T follicular helper cell (primary cell): ENCODE measurements around the gene PAPPA2.
"Not testable (repeated sequence)": the region's sequence is repeated elsewhere in the genome, so short reads cannot be mapped to it uniquely, and the experiment has no call there.

Experiments
- DNase-seq: peaks from one replicate; pipeline ENCODE4 v3.0.0-alpha.2; 2020; ENCODE audit warnings: low read depth

The PAPPA2 gene

DNA sequence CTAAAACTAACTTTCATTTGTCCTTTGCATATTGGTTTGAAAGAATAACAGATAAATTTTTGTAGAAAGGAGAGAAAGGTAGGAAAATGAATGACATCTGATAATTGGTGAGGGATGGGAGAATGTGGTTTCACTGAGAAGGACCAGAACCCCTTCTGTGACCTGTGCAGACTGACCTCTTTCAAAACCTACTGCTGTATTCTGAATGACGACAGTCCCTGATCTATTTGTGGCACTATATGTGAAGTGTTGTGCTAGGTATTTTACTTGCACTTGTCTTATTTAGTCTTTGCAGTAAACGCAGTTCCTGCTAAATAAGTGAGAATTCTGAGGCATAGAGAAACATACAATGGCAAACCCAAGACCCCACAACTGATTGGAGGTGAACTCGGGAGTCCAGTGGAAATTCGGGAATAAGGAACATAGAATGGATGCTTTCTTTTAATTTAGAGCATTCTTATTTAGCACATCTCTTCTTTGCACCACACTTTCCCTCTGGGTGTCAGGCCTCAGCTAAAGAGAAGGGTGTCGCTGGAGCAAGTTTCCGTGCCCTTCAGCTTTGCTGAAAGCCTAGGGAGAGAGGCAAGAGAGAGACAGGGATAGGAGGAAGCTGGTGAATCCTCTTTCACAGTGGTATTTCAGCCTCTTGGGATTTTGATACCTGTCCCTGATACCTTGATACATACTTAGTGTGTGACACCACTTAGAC is 230.2 kb downstream of the PAPPA2 start:
- DNase-seq, result no peak

DNA sequence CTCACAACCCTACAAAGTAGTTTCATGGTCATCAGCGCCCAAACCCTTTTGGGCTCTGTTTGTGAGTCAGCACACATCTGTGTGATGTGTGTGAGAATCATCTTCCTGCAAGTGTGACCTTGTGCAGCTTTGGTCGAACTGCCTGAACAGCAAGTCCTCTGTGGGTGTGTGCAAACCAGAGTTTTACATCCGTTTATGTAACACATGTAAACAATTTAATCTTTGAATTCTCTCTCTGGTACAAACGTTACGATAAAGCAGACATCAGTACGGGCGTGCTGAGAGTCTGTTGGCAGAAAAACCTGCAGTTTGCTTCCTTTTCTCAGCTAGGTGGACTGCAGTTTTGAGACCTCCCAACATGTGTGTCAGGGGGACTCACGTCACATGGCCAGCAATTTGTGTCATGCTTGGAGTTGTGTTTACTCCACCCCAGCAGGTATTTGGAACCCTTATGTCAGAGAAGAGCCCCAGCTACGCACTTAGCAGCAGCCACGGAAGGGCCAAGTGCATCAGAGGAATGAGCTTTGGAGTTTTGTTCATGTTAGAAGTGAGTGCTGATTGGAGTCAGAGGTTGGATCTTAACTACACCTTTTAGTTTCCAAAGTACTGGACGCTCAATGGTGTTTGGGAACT is 230.8 kb downstream of the PAPPA2 start:
- no peak for DNase-seq

- no peak for DNase-seq
These were observed 231.7 kb downstream of the PAPPA2 start for GRCh38 chr1:176694713-176695112.

DNA sequence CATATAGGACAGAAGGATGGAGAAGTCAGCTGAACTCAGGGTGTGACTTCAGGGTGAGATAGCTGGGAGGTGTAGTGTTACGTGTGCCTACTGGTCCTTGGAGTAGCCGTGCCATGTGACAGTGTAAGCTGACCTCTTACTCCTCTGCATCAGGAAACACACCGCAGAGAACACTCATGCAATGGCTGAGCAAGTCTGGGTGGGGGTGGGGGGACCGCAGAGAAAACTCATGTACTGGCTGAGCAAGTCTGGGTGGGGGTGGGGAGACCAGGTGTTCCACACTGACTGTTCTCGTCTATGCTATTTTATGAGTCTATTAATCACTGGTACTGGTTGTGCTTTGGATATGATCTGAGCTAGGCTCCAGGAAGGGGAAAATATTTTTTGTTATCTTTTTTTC is 233.1 kb downstream of the PAPPA2 start:
- no peak for DNase-seq

DNA sequence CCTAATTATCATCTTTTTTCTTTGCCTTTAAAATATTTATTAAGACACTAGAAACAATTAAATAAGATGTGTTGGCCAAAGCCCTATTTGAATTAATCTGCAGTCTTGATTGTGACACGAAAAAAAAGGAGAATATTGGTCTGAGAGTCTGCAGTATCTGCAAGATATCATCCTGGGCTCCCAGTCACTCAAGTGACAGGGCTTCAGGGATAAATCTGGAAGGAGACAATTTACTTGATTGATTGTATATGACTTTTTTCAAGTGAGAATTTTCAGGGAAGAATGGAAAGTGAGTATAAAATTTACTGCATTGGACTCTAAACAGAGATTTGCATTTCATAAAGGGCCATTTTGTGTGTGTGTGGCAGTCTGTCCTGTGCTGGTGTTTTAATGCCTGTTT is 233.7 kb downstream of the PAPPA2 start:
- no peak for DNase-seq

DNA sequence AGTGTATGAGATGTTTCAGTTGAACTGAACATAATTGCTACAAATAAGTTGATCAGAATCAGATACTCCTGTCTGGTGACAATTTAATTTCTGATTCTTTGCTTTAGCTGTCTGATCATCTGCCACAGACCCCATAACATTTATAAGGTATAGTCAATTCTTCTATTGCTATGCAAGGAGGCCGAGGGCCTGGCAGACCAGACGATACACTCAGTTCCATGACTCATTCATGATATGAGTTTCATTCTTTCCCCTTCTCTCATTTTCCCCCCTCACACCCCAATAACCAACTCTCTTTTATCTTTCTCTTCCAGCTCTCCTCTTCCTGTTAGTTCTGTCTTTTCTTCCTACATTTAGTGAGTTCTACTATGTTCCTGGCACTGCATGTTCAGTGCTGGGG is 236.8 kb downstream of the PAPPA2 start:
- DNase-seq, result no peak

GRCh38 chr1:176701151-176701866 is 238.3 kb downstream of the PAPPA2 start:
- no peak for DNase-seq

DNA sequence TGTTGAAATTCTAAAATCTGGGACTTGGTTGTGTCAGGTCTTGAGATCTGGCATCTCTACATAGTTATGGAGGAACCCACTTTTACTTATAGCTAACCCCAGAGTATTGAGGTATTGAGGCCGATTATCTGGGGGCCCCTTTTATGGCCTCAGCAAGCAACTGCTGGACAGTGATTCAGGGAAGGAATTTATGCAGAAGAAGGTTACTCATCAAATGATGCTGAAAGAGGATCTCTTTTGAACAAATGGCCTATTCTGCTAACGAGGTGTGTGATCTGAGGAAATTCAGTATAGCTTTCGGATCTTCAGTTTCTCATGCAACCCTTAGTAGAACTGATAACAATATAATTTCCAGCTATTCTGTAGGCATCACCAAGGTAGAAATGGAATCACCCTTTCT is 239.9 kb downstream of the PAPPA2 start:
- DNase-seq, result no peak

GRCh38 chr1:176705585-176705984 is 242.6 kb downstream of the PAPPA2 start:
- no peak for DNase-seq

- DNase-seq, result no peak
These were observed 254.2 kb downstream of the PAPPA2 start for GRCh38 chr1:176717066-176717750.

GRCh38 chr1:176719447-176719846 is 256.5 kb downstream of the PAPPA2 start:
- DNase-seq, result no peak

- DNase-seq, result no peak
These were observed 257.9 kb downstream of the PAPPA2 start for GRCh38 chr1:176720838-176721237.

GRCh38 chr1:176733661-176734060 is 270.7 kb downstream of the PAPPA2 start:
- no peak for DNase-seq

DNA sequence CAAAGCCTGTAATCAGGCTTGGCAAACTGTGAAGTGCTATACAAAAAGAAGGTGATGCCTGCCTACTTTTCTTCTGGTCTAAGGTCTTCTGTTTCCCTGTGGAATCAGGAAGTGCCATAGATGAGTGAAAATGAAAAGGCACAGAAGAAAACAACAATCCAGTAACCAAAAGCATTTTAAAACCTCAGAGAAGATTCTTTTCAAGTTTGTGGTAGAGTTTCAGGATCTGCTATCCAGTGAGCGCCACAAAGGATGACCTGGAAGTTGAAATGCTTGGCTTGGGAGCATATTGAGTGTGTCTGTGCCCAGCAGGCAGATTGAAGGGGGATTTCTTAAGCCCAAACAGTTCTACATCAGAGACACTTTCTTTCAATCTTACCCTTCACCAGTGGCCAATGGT is 272.2 kb downstream of the PAPPA2 start:
- DNase-seq, result no peak

GRCh38 chr1:176736015-176736414 is 273.0 kb downstream of the PAPPA2 start:
- no peak for DNase-seq

DNA sequence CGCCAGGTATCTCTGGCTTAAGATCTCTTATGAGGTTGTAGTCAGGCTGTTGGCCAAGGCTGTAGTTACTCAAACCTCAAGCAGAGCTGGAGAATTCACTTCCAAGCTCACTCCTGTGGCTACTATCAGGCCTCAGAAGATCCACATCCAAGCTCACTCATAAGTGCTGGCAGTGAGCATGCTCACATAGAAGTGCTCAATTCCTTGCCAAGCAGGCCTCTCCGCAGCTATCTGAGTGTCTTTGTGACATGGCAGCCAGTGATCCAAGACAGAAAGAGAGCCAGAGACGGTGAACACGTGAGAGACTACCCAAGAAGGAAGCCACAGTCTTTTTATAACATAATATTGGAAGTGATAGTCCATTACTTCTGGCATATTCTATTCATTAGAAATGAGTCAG is 278.2 kb downstream of the PAPPA2 start:
- DNase-seq, result no peak

DNA sequence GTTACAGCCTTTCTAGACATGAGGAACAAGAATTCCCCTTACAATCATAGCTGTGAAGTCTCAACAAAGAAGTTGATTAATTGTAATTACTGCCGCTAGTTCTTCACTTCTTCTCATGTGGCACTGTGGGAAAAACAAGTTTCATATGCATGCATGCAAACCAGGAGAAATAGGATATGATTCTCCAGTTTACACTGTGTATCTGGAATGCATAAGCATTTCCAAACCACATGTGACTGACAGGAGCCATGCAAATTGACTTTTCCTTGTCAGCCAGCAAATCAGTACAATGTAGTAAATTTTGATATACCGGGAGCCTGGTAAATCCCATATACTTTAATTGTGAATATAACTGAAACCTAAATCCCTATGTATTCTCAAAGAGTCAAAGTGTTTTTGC is 279.3 kb downstream of the PAPPA2 start:
- no peak for DNase-seq

- DNase-seq, result no peak
These were observed 281.2 kb downstream of the PAPPA2 start for GRCh38 chr1:176744142-176744541.

- DNase-seq, result no peak
These were observed 283.0 kb downstream of the PAPPA2 start for GRCh38 chr1:176745945-176746344.

GRCh38 chr1:176752505-176752904 is 289.5 kb downstream of the PAPPA2 start:
- no peak for DNase-seq

DNA sequence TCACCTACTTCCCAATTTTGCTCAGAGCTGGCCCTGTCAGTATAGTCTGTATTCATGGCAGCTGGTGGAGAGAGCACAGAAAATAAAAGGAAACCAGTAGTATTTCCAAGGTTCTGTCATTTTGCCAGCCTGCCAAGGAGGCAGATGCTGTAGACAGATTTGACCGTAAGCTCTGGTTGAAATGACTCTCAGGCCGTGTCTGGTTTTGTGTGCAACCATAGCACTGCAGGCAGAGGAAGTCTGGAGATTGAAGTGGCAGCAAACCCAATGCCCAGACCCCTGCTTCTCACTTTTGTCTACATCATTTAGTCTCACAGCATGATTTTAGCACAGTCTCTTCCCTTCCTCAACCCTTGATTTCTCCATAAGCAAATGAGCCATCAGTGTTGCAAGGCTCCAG is 291.7 kb downstream of the PAPPA2 start:
- no peak for DNase-seq

- DNase-seq, result not testable (repeated sequence)
These were observed 293.8 kb downstream of the PAPPA2 start for GRCh38 chr1:176756817-176757216.

GRCh38 chr1:176765608-176766007 is 302.6 kb downstream of the PAPPA2 start:
- DNase-seq, result no peak
